GM21390 (cell line): ENCODE measurements around the gene MPV17L2.
"Not testable (repeated sequence)": the region's sequence is repeated elsewhere in the genome, so short reads cannot be mapped to it uniquely, and the experiment has no call there.

Experiments used
- ATAC-seq: cut with Tn5 transposase; IDR thresholded peaks from one replicate; pipeline ENCODE4 v1.9.1; 2021; ENCODE audit not compliant: unreplicated experiment

Gene MPV17L2

DNA sequence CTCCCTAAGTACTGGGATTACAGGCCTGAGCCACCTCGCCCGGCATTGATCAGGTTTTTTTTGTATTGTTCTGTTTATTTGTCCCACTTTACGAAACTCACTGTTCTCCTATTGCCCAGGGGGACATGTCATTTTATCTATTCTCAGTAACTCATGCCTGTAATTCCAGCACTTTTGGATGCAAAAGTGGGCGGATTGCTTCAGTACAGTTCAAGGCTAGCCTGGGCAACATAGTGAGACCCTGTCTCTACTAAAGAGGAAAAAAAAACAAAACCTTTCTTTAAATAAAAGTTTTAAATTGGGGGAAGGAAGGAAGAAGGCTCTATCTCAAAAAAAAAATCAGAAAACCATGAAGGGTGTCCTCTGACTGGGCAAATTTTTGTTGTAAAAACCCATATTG, 2.7 kb upstream of the MPV17L2 start:
- ATAC-seq: no peak

DNA sequence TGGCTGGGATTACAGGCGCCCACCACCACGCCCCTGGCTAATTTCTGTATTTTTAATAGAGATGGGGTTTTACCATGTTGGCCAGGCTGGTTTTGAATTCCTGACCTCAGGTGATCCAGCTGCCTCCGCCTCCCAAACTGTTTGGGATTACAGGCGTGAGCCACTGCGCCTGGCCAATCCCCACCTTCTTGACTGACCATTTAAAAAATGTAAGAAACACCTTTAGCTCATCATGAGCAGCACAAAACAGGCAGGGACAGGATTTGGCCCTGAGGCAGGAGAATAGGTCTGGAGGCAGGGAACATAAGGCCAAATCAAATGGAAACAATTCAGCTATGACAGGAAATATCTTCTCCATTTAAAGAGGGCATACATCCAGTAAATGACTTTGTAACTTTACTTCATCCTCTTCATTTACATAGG, 1.4 kb upstream of the MPV17L2 start:
- no peak for ATAC-seq

DNA sequence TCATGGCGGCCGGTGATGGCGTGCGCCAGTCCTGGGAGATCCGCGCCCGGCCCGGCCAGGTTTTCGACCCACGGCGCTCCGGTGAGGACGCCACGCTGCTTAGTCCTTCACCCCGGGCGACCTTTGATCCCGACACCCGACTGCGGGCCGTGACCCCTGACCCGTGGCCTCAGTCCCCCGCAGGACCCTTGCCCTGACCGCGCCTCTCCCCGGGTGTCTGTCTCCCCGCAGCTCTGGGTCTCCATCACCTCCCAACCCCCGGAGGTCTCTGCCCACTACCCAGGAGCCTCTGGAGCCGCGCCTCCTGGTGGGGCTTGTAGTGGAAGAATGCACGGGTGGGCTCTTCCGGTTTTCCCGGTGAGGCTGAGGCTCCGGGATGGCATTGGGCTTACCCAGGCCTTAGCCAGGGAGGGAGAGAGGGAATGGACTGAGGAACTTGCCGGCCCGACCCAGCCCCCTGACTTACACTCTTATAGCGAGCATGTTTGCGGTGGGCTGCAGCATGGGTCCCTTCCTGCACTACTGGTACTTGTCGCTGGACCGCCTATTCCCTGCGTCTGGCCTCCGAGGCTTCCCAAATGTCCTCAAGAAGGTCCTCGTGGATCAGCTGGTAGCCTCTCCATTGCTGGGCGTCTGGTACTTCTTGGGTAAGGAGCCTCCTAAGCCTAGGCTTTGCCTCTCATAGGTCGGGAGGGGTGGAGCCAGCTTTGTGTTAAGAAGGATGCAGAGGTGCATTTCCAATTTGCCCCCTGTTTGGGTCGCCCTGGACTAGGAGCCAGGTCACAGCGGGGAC, 566 bp downstream of the MPV17L2 start:
- ATAC-seq: no peak

DNA sequence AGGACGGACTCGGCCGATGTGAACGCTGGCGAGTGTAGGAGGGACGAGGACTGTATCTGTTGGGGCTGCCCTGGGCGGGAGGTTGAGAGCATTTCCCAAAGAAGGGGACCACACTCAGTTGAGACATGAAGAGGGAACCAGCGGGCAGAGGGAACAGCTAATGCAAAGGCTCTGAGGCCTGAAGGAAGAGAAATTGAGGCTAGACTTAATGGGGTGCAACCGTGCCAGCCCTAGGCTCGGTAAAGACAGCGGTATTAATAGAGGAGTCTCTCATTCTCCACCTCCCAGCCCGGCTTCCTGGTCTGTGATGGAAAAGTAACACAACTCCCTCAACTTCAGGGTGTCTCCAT, 1.1 kb downstream of the MPV17L2 start:
- no peak for ATAC-seq

DNA sequence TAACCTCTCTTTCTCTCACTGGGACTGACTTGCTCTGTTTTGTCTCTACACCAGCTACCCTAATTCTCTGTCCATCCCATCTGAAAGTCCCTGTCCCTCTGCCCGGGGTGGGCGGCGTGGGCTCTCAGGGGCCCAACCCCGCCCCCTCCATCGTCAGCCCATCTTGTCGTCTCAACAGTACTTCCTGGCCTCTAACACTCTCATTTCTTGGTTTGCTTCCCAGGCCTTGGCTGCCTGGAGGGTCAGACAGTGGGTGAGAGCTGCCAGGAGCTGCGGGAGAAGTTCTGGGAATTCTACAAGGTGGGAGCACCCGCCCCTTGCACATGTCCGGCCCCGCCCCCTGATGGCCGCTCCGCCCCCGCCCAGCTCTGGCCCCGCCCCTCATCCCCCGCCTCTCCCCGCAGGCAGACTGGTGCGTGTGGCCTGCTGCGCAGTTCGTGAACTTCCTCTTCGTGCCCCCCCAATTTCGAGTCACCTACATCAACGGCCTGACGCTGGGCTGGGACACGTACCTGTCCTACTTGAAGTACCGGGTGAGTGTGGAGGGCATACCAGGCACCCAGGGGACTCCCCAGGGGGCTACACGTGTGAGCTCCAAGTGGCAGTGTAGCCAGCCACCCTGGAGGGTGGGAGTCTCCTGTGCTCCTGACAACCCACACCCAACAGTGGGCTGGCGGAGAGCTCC, 1.7 kb downstream of the MPV17L2 start:
- ATAC-seq: no peak

DNA sequence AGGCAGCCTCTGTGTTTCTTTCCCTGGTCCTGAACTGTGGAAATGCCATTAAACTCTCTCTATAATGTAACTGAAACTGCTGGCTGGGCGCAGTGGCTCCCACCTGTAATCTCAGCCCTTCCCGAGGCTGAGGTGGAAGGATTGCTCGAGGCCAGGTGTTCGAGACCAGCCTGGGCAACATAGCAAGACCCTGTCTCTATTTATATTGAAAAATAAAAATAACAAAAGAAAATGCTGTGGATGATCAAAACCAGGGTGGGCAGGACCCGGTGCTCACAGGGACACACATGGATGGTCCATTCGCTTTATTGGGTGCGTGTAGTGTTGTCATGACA, 3.5 kb downstream of the MPV17L2 start:
- ATAC-seq: no peak

DNA sequence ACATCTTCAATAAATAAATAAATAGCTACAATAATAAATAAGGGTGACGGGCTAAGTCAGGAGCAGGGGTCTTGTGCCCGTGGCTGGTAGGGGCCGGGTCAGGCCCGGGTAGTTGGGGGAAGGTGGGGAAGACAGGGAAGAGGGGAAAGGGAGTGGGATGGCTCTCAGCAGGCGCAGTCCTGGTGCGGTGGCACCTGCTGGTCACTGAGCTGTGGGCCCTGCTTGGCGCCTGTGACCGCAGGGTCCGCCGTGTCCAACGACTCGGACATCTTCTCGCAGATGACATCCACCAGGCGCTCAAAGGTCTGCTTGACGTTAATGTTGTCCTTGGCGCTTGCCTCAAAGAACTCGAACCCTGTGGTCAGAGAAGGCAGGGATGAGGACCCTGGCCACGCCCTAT, 4.3 kb downstream of the MPV17L2 start:
- no peak for ATAC-seq

DNA sequence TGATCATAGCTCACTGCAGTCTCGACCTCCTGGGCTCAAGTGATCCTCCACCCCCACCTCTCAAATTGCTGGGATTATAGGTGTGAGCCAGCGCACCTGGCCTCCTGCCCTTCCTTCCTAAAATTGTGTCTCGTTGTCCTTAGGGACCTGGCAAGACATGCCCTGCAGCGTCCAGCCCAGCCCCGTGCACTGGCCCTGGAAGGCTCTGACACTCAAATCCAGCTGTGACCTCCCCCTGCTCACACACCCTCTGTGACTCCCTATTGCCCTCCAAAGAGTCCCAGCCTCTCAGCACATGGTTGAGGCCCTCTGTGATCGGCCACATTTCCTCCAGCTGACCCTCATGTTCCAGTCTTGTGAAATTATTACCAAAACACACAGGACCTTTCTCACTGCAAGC, 4.9 kb downstream of the MPV17L2 start:
- no peak for ATAC-seq

DNA sequence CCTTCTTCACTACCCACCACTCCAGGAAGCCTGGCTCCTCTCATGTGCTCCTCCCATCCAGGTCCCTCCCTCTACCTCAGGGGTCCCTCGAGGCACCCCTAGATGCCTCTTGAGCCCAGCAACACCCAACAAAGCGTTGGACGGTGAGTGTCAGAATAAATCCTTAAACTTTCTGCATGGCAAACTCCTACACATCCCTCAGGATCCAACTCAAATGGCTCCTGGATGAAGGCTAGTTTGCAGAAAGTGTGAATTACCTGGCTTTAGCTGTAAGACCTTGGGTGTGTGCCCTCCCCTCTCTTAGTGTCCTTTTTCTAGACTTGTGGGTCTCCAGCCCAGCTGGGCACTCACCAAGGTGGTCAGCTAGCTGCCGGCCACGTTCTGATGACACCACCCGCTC, 5.4 kb downstream of the MPV17L2 start:
- ATAC-seq: no peak

DNA sequence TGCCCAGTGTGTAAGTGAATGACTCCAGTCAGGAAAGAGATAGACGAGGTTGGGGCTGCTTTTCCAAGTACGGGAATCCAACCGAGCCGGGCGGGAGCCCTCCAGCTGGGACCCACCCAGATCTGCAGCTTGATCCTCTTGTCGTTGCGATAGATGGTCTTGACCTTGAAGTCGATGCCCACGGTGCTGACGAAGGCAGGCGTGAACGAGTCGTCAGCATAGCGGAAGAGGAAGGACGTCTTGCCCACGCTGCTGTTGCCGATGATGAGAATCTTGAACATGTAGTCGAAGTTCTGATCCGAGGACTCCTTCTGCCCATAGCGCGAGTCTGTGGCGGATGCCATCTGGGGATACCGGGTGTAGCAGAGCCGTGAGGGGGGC, 9.4 kb downstream of the MPV17L2 start:
- ATAC-seq: no peak

DNA sequence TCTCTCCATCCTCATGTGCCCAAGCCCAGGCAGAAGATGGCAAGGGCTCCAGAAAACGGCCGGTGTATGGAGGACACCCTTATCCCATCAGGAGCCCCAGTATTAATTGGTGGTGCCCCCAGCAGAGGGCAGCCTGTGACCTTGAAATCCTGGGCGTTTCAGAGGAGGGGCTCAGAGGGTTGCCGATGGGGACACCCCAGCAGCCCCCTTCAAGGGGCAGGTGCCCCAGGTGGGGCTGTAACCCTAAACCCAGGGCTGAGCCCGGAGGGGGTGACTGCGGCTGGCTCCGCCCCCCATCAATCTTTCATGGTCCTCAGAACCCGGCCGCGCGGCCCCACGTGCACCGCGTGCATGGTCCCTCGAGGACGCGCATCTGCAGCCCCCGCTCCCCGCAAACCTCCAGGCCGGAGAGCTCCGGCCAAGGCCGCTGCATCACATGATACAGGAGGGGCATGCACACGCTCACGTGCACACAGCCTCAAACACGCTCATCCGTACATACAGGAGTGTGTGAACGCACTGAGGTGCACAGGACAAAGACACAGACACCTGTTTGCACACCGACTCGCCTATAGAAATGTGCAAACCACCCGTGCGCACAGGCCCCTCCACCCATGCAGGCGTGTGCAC, 9.9 kb downstream of the MPV17L2 start:
- ATAC-seq: no peak

DNA sequence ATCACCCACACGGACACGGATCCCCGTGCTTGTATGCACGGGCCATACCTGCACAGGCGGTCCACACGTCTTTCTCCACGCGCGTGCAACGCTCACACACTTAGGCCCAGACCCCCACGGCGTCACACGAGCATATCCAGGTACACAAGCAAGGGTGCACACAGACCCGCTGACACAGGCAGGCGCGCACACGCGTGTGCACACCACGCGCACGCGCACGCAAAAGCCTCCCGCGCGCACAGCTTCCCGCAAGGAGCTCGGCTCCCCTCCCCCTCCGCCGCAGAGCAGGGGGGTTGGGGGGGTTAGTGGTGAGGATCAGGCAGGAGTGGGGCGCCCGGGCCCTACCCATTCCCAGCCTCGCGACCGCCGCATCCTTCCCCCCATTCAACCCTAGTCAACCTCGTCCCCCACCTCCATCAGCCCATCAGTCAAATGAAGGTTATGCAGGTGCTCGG, 10.4 kb downstream of the MPV17L2 start:
- no peak for ATAC-seq

DNA sequence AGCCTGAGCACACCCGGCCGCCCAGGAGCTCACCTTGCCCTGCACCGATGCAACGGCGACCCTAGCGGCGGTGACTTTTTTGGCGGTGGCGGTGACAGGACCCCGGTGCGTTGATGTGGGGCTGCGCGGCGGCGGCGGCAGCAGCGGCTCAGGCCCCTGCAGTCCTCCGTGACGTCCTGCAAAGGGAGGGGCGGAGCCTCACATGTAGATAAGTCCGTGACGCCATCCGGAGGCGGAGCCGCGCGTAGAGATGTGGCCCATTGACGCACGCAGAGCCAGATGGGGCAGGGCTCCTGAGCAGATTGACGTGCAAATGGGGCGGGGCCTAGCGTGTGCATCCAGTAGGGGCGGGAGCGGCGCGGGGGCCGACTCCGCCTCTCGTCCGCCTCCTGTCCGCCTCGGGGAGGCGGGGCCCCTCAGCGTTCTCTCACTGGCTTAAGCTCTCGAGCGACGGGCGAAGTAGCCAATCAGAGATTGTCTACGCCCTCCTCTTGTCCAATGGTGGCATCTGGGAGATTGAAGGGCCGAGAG, 10.9 kb downstream of the MPV17L2 start, which contains the start of gene RAB3A:
Gene RAB3A (minus strand): TSS at position 180 of the 531 bp plus-strand sequence. CDS start 1,302 bp downstream, outside the sequence.
- ATAC-seq: peak; percentile 84

DNA sequence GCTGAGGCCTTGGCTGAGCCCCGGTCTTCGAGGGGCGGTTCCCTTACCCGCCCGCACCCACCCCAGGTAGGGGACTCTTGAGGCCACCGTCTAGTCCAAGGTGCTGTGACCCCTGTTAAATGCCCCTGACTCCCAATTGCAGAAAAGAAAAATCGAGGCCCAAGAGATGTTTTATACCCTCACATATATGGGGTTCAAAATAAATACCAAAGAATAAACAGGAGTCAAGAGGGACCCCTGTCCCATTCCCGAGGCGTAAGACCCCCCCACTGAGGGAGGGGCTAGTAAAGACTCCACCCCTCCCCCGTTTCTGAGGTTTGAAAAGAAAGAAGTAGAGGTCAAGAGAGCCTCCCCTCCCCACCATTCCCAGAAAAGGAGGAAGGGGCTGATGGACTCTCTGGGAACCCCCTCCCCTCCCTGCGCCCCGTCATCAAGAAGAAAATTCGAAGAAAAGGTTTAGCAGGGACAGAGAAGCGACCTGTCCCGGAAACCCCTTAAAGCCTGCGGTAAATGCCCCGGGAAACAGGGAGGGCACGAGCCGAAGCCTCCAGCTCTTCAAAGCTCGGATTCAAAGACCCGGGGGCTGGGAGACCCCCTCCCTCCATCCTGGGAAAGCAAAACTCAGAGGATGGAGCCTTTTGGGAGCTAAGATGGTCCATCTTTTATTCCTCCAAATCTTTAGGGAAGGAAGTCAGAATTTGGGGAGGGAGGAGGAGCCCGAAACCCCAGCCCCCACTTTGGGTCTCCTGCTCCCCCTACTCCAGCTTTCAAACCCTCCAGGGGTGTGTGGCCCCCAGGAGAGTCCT, 11.6 kb downstream of the MPV17L2 start:
- ATAC-seq: no peak

DNA sequence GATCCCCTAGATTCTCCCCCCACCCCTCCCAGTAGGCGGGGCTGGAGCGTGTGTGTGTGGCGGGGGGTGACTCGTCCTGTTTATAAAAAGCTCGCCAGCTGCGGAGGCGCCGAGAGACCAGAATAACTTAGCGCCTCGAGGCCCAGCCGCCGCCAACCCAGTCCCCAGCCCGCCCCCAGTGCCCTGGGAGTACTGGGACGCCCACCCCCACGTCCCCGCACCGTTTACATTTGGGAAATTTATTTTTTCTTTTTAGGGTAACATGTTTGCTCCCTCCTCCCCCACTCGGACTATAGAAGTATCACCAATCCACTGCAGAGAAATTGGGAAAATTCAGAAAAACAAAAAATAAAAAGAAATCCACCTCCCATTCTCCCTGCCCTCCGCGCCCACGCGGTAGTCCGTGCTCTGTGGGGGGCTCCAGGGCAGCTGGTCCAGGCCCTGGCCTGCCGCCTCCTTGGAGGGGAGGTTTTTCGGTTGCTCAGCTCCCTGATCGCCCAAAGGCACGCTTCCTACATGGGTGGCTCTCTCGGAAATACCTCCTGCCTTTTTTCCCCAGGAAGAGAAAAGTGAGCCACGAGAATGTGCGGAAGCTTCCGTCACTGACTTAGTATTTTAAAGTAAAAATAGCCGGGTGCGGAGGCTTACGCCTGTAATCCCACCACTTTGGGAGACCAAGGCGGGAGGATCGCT, 12.3 kb downstream of the MPV17L2 start:
- no peak for ATAC-seq

DNA sequence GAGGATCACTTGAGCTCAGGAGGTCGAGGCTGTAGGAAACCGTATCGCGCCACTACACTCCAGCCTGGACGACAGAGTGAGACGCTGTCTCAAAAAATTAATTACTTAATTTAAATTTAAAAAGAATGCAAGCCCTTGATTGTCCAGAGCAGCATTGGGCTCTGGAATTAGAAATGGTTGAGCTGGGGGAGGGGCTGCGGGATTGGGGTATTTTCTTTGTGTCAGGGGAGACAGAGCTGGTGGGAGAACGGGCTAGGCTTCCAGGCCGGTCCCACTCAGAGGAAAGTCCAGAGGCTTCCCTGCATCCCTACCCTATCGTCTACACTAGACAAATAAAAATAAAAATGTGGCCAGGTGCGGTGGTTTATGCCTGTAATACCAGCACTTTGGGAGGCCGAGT, 13.0 kb downstream of the MPV17L2 start:
- ATAC-seq: no peak

DNA sequence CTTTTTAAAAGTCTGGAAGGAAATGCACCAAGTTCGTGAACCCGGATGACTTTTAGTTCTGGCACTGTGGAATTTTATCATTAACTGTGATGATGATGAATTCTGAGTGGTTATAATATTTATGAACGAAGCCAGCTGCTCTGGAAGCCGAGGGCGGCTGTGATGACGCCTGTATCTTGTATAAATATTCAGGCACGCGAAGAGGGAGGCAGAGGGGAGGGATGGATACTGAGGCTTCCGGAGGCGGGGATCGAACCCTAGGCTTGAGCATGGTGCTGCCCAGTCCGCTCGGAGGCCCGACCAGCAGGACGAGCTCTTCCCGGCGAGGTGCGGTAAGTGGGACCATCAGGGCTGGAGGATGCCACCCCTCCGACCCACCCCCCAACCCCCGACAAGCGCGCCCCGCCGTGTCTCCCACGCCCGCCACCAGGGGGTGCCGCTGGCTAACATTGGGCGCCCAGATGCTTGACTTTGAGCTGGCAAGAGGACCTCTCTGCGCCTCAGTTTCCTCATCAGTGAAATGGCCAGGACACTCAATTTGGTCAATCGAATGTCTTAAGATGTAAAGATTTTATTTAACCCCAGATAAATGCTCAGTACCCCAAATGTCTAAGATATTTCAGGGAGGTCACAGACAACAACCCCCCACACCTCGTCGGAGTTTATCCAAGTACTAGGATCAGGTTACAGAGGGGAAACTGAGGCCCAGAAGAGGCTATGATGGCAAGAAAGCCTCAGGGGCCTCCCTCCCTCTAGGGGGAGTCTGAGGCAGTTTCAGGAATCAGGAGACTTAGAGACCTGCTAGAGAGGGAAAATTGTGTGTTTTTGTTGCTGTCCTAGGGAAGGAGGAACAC, 15.3 kb downstream of the MPV17L2 start:
- no peak for ATAC-seq

DNA sequence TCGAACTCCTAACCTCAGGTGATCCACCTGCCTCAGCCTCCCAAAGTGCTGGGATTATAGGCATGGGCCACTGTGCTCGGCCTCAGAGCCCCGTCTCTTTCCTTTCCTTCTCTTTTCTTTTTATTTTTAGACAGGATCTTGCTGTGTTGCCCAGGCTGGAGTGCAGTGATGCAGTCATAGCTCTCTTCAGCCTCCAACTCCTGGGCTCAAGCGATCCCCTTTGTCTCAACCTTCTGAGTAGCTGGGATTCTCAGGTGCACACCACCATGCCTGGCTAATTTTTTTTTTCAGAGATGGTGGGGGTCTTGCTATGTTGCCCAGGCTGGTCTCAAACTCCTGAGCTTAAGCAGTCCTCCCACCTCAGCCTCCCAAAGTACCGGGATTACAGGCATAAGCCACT, 16.9 kb downstream of the MPV17L2 start:
- not testable (repeated sequence) for ATAC-seq

DNA sequence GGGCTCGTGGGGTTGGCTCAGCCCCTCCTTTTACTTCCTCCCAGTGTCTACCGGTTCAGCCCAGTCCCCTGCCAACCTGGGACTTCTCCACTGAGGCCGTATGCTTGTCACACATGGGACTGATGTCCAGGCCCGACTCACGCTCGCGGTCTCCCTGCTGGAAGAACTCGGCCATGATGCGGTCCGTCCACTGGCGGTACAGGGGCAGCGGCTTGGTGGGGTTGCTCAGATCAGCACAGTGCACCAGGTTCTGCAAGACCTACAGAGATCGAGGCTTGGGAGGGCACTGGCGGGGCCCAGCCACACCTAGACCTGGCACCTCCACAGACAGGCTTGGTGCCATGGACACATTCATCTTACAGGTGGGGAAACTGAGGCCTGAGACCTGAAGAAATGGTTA, 18.7 kb downstream of the MPV17L2 start:
- ATAC-seq: no peak
